ENCODE results near the gene NKIRAS2.

GRCh38 chr17:41970901-41971331 is 49.0 kb upstream of the NKIRAS2 start:
- TF ChIP-seq REPIN1 (tag by site-specific recombination; IDR thresholded peaks at IDR 0.05; ENCODE audit: low read depth) (no peak), CTCF (tag by site-specific recombination; IDR thresholded peaks at IDR 0.05) (no peak), ZNF624 (tag by site-specific recombination; IDR thresholded peaks at IDR 0.05) (no peak), YY2 (tag by site-specific recombination; IDR thresholded peaks at IDR 0.05) (no peak), ZIC2 (tag by site-specific recombination; IDR thresholded peaks at IDR 0.05) (no peak), ZNF2 (tag by site-specific recombination; IDR thresholded peaks at IDR 0.05) (no peak), ZBTB1 (tag by site-specific recombination; IDR thresholded peaks at IDR 0.05) (no peak), SALL2 (tag by site-specific recombination; IDR thresholded peaks at IDR 0.05; ENCODE audit: borderline replicate concordance) (no peak), HOXC10 (CRISPR knock-in tag; IDR thresholded peaks at IDR 0.05) (no peak)

Measured in HEK293 (cell line).